Activated T-cell treated with anti-CD3 and anti-CD28 coated beads, Interleukin-2, amount 50 U/mL, for 4 hours (primary cell): ENCODE data around the gene CD99L2. TPM values are rescaled to one million over a fixed set of nuclear protein-coding genes. Genes with fewer than 3 reads are reported as not detected.
"Not testable (repeated sequence)": the region's sequence is repeated elsewhere in the genome, so short reads cannot be mapped to it uniquely, and the experiment has no call there.

ENCODE experiments used
- ATAC-seq, 2 donors: fragments of 200-7000 bp; cut with Tn5 transposase; one replicate each; pipeline ENCODE4 v1.10.0; 2021
- DNase-seq: peaks from one replicate; pipeline ENCODE4 v3.0.0-alpha.2; 2020
- H3K27me3 Mint-ChIP-seq: one replicate; pipeline ENCODE4 v1.8.0; 2021; ENCODE audit warnings: low read depth, mixed read lengths
- H3K36me3 Mint-ChIP-seq: one replicate; pipeline ENCODE4 v1.8.0; 2022; ENCODE audit warnings: mixed read lengths; ENCODE audit not compliant: insufficient read depth
- H3K4me1 Mint-ChIP-seq: one replicate; pipeline ENCODE4 v1.8.0; 2021; ENCODE audit warnings: low read depth, mixed read lengths
- H3K4me3 Mint-ChIP-seq: one replicate; pipeline ENCODE4 v1.8.0; 2021; ENCODE audit warnings: mild to moderate bottlenecking, moderate library complexity, mixed read lengths
- H3K9me3 Mint-ChIP-seq: one replicate; pipeline ENCODE4 v1.8.0; 2021; ENCODE audit warnings: mixed read lengths
- total RNA-seq, 3 donors: library from RNA; stranded (reverse); gene quantifications; one replicate each; pipeline ENCODE4 v1.2.1, GENCODE V29; 2021

CD99L2 gene
- total RNA-seq, 3 donors from 2014 or later: 7.9 to 8.2 (median 8.2) TPM

DNA sequence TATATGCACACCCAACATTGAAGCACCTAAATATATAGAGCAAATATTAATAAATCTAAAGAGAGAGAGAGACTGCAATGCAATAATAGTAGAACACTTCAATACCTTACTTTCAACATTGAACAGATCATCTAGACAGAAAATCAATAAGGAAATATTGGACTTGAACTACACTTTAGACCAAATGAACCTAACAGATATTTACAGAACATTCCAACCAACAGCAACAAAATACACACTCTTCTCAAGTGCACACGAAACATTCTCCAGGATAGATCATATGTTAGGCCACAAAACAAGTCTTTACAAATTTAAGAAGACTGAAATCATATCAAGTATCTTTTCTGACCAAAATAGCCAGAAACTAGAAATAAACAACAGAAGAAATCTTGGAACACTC lies 66.6 kb downstream of the CD99L2 start:
- no peaks in the 10 kb centered on the region for H3K4me1 Mint-ChIP-seq

DNA sequence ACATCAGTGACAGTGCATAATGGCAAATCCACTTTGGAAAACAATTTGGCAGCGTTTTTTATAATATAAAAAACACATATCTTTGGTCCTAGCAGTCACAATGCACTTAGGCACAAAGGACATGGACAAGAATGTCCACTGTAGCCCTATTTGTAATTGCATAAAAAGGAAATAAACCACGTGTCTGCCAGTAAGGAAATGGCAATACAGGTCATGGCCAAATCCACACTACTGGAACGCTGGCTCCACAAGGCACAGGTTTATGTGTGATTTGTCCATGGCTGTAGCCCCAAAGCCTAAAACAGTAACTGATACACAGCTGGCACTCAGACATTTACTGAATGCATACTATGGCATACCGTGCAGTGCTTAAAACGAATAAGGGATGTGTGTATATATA lies 69.7 kb downstream of the CD99L2 start:
- Mint-ChIP-seq H3K4me1 (no peaks in the 10 kb centered on the region), H3K27me3 (no peaks in the 10 kb centered on the region), H3K4me3 (no peak overlapping the region), H3K9me3 (peaks cover 7% of the 10 kb centered on the region), H3K36me3 (peaks cover 23% of the 10 kb centered on the region)
- DNase-seq (no peak), ATAC-seq (no peak)

More for the DNA sequence above, 66.6 kb downstream of the CD99L2 start:
- H3K36me3 Mint-ChIP-seq: peaks cover 17% of the 10 kb centered on the region
- DNase-seq (no peak), ATAC-seq (no peak)
- H3K4me3 Mint-ChIP-seq: no peak overlapping the region
- no peaks in the 10 kb centered on the region for H3K9me3 Mint-ChIP-seq
- H3K27me3 Mint-ChIP-seq: no peaks in the 10 kb centered on the region

DNA sequence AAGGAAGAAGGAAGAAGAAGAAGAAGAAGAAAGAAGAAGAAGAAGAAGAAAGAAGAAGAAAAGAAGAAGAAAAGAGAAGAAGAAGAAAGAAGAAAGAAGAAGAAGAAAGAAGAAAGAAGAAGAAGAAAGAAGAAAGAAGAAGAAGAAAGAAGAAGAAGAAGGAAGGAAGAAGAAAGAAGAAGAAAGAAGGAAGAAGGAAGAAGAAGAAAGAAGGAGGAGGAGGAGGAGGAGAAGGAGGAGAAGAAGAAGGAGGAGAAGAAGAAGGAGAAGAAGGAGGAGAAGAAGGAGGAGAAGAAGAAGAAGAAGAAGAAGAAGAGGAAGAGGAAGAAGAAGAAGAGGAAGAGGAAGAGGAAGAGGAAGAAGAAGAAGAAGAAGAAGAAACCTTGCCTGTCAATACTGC lies 74.1 kb downstream of the CD99L2 start:
- not testable (repeated sequence) for H3K4me3 Mint-ChIP-seq, H3K4me1 Mint-ChIP-seq, H3K27me3 Mint-ChIP-seq, ATAC-seq, DNase-seq
- H3K9me3 Mint-ChIP-seq: peaks cover 11% of the 10 kb centered on the region
- peaks cover 28% of the 10 kb centered on the region for H3K36me3 Mint-ChIP-seq

DNA sequence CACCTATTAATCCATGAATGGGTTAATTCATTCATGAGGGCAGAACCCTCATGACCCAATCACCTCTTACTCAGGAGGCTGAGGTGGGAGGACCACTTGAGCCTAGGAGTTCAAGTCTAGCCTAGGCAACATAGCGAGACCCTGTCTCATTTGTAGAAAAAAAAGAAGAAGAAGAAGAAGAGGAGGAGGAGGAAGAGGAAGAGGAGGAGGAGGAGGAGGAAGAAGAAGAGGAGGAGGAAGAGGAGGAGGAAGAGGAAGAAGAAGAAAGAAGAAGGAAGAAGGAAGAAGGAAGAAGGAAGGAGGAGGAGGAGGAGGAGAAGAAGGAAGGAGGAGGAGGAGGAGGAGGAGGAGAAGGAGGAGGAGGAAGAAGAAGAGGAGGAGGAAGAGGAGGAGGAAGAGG lies 74.6 kb downstream of the CD99L2 start:
- H3K4me3 Mint-ChIP-seq, DNase-seq, H3K27me3 Mint-ChIP-seq, H3K4me1 Mint-ChIP-seq, ATAC-seq: not testable (repeated sequence)
- peaks cover 15% of the 10 kb centered on the region for H3K9me3 Mint-ChIP-seq
- peaks cover 28% of the 10 kb centered on the region for H3K36me3 Mint-ChIP-seq

DNA sequence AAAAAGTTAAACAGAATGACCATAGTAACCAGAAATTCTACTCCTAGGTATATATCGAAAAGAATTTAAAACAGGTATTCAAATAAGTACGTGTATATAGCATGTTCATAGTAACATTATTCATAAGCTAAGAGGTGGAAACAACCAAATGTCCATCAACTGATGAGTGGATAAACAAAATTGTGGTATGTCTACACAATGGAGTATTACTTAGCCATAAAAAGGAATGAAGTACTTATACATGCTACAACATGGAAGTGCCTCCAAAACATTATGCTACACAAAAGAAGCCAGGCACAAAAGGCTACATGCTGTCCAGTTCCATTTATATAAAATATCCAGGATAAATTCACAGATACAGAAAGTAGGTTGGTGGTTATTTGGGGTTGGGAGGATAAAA lies 76.5 kb downstream of the CD99L2 start:
- Mint-ChIP-seq H3K36me3 (peaks cover 17% of the 10 kb centered on the region), H3K27me3 (no peaks in the 10 kb centered on the region), H3K4me3 (no peak overlapping the region), H3K4me1 (no peaks in the 10 kb centered on the region), H3K9me3 (peaks cover 19% of the 10 kb centered on the region)
- ATAC-seq (no peak), DNase-seq (no peak)

DNA sequence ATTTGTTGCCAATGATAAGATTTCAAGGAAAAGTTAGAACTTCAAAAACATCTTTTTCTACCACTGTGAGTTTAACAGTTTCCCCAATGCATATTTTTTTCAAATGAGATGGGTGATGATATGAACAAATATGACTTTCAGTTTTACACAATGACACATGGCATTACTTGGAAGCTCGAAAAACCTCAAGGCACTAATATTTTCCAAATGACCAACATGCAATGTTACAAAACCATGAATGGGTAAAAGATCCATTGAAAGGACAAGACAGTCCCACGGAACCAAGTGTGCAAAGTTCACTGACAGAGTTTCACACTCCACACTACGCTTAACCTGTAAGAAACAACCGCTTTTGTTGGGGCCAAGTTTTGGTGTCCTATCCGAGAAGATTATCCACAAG lies 84.5 kb downstream of the CD99L2 start:
- no peak overlapping the region for H3K4me3 Mint-ChIP-seq
- no peaks in the 10 kb centered on the region for H3K27me3 Mint-ChIP-seq
- peaks cover 8% of the 10 kb centered on the region for H3K36me3 Mint-ChIP-seq
- DNase-seq: no peak
- peaks cover 5% of the 10 kb centered on the region for H3K4me1 Mint-ChIP-seq
- no peak for ATAC-seq
- H3K9me3 Mint-ChIP-seq: peaks cover 4% of the 10 kb centered on the region

DNA sequence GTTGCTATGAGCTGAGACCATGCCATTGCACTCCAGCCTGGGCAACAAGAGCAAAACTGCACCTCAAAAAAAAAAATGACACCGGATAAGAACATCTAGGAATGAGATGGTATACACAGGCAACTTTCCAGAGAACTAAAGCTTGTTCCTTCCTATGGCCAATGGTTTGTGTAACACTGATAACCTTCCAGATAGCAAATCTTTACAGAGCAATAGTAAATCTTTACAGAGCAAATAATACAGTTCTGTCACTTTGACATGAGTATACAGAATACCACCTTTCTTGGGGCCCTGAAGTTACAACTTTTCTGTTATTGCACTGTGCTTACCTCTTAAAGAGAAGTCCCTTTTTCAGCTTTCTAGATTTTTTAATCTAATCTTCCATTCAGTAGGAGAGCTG lies 91.6 kb downstream of the CD99L2 start:
- peaks cover 4% of the 10 kb centered on the region for H3K9me3 Mint-ChIP-seq
- no peak for ATAC-seq
- H3K27me3 Mint-ChIP-seq: no peaks in the 10 kb centered on the region
- H3K4me1 Mint-ChIP-seq: no peaks in the 10 kb centered on the region
- no peak overlapping the region for H3K4me3 Mint-ChIP-seq
- DNase-seq: no peak
- peaks cover 21% of the 10 kb centered on the region for H3K36me3 Mint-ChIP-seq

DNA sequence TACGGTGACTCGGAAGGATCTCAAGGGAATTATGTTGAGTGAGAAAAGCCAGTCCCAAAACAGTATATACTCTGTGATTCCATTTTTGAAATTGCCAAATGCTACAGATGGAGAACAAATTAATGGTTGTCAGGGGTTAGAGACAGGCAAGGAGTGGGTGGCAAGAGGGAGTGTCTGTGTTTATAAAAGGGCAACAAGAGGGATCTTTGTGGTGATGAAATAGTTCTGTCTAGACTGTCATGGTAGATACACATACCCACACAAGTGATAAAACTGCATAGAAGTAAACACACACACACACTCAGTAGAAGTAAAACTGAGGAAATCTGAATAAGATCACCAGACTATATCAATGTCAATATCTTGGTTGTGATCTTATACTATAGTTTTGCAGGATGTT lies 92.7 kb downstream of the CD99L2 start:
- Mint-ChIP-seq H3K36me3 (peaks cover 23% of the 10 kb centered on the region), H3K9me3 (peaks cover 4% of the 10 kb centered on the region), H3K4me1 (no peaks in the 10 kb centered on the region), H3K4me3 (no peak overlapping the region), H3K27me3 (no peaks in the 10 kb centered on the region)
- DNase-seq (no peak), ATAC-seq (no peak)

DNA sequence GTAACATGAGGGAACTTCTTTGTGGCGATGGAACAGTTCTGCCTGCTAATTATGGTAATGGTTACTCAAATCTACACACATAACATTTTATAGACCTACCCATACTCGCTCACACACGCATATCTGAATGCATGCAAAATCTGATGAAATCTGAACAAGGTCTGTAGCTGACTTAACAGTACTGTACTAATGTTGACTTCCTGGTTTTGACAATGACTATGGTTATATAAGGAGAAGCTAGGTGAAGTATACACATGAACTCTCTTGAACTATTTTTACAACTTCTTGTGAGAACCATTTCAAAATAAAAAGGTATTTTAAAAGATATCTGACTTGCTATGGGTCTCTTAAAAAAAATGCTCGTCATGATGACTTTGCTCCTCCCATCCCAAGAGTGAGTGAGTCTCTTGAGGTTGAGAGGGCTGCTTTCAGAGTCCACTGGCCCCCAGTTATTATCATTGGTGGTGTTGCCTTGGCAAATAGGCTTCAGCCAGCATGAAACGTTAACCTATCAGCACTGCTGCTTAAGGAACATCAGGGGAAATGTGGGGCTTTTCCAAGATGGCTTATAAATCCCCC lies 105.4 kb downstream of the CD99L2 start:
- Mint-ChIP-seq H3K4me3 (no peak overlapping the region), H3K9me3 (no peaks in the 10 kb centered on the region), H3K4me1 (no peaks in the 10 kb centered on the region), H3K36me3 (peaks cover 36% of the 10 kb centered on the region), H3K27me3 (no peaks in the 10 kb centered on the region)
- ATAC-seq: no peak
- DNase-seq: no peak

DNA sequence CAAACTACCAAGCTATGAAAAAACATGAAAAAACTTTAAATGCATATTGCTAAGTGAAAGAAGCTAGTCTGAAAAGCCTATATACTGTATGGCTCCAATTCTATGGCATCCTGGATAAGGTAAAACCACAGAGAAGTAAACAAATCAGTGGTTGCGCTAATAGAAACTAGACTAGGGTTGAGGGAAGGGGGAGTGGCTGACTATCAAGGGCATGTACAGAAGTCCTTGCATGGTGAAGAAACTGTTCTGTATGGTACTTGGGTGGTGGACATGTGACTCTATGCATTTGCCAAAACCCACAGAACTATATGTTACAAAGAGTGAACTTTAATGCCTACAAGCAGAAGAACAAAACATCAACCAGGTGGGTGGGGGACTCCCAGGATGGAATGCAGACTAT lies 108.4 kb downstream of the CD99L2 start:
- DNase-seq (no peak), ATAC-seq (no peak)
- H3K4me3 Mint-ChIP-seq: no peak overlapping the region
- no peaks in the 10 kb centered on the region for H3K4me1 Mint-ChIP-seq
- peaks cover 34% of the 10 kb centered on the region for H3K36me3 Mint-ChIP-seq
- no peaks in the 10 kb centered on the region for H3K27me3 Mint-ChIP-seq
- H3K9me3 Mint-ChIP-seq: no peaks in the 10 kb centered on the region

DNA sequence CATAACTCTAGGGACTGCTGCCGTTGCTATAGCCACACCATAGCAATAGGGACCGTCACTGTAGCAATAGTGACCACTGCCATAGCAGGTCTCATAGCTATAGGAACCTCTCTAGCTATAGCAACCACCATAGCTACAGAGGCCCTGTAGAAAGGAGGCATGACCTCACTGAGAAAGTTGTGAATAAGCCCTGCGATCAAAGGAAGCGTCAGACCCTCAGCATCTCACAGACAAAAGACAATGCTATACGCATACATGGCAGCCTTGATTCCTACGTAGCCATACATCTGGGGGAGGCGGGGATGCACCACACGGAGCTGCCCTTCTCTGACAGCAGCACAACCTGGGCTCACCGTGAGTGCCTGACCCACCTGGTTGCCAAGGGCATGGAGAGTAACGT lies 116.8 kb downstream of the CD99L2 start:
- peaks cover 3% of the 10 kb centered on the region for H3K36me3 Mint-ChIP-seq
- ATAC-seq (no peak), DNase-seq (no peak)
- H3K4me3 Mint-ChIP-seq: no peak overlapping the region
- H3K4me1 Mint-ChIP-seq: no peaks in the 10 kb centered on the region
- H3K27me3 Mint-ChIP-seq: no peaks in the 10 kb centered on the region
- no peaks in the 10 kb centered on the region for H3K9me3 Mint-ChIP-seq

DNA sequence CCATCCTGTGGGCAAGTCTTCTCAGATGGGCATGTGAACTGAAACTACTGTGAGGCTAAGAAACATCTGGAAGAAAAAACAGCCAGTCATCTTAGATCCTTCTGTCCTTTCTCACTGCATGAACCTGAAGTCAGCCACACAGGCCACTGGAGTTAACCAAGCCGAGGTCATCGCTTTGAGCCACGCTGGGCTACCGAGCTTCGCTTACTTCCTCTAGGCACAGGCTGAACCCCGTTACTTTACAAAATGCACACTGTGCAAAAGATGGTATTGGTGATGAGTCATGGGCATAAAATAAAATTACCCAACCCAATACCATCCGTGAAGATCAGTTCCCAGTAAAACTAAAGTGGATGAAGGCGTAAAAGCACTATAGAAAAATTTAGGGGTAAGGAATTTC lies 119.1 kb downstream of the CD99L2 start:
- Mint-ChIP-seq H3K36me3 (peaks cover 9% of the 10 kb centered on the region), H3K9me3 (no peaks in the 10 kb centered on the region), H3K27me3 (no peaks in the 10 kb centered on the region), H3K4me3 (no peak overlapping the region), H3K4me1 (no peaks in the 10 kb centered on the region)
- DNase-seq (no peak), ATAC-seq (no peak)

DNA sequence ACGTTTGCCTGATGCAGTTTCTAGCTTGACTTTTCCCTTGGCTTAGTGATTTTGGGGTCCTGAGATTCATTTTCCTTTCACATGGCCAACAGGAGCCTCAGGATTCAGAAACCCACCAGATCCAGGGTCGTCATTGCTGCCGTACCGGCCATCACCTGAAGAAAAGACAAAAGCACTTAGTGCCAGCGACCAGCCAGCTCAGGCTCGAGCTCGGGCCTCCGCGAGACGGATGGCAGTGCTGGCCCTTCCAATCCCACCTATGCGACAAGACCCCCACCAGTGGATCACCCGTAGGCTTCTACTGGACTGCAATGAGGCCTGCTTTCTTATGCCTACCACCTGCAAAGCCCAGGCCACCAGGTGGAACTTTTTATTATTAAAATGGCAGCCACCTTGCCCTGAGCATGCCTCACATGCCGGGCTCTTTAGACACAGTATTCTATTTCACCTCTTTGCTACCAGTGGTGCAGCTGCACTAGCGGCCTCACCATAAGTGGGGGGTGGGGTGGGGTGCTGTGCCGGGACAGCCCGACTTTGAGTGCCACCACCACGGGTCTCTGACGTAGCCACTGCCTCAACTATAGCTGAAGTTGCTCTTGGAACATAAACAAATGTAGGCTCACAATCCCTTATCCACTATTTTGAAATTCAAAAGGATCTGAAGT lies 121.0 kb downstream of the CD99L2 start:
- Mint-ChIP-seq H3K9me3 (no peaks in the 10 kb centered on the region), H3K27me3 (no peaks in the 10 kb centered on the region), H3K4me3 (no peak overlapping the region)

DNA sequence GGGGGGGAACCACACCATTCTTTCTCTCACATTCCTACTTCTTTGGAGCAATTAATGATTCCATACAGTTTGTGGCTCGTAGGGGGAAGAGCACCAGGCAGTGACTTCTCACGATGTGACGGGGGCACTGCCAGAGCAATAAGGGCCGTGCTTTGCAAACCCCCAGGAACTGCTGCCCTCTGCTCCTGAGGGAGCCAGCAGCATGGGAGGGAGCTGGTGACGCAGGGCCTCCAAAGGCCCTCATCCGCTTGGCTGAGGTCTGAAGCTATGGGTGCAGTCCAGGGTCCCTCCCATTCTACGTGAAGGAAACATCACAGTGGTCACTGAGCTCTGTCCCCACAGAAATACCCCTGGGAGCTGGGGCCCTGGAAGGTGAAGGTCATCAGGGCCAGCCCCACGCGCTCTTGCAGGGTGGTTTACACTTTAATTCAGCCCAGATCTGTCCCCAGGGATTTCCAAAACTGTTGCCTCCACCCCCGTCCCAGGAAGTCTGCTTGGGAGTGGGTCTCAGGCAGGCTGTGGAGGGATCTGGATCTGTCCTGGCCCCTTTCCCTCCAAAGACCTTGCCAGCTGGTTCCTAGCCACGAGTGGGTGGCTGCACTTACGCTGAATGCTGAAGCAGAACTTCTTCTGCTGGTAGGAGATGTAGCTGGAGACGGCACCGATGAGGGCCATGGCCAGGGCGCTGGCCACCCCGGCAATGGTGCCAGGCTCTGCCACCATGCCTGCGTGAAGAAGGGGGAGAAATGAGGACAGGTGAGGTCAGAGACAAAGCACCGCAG lies 122.7 kb downstream of the CD99L2 start:
- no peak for ATAC-seq
- no peaks in the 10 kb centered on the region for H3K27me3 Mint-ChIP-seq
- no peak overlapping the region for H3K4me3 Mint-ChIP-seq
- no peak for DNase-seq
- H3K4me1 Mint-ChIP-seq: no peaks in the 10 kb centered on the region
- peaks cover 9% of the 10 kb centered on the region for H3K36me3 Mint-ChIP-seq
- no peaks in the 10 kb centered on the region for H3K9me3 Mint-ChIP-seq

More for the DNA sequence above, 121.0 kb downstream of the CD99L2 start:
- H3K36me3 Mint-ChIP-seq: peaks cover 9% of the 10 kb centered on the region
- H3K4me1 Mint-ChIP-seq: no peaks in the 10 kb centered on the region
- ATAC-seq: no peak
- no peak for DNase-seq
